Ishikawa (cell line): Measurements from ENCODE around the gene PTPN11.

Source experiments
- CEBPB ChIP-seq: IDR thresholded peaks from 2 replicates; pipeline ENCODE4 v1.6.1; 2012
- CREB1 ChIP-seq: IDR thresholded peaks from 2 replicates; pipeline ENCODE4 v1.6.1; 2012; ENCODE audit warnings: low read depth
- EGR1 ChIP-seq: IDR thresholded peaks from 2 replicates; pipeline ENCODE4 v1.6.1; 2012
- EP300 ChIP-seq: IDR thresholded peaks from 2 replicates; pipeline ENCODE4 v1.6.1; 2012; ENCODE audit warnings: borderline replicate concordance
- FOXM1 ChIP-seq: IDR thresholded peaks from 2 replicates; pipeline ENCODE4 v1.6.1; 2012; ENCODE audit warnings: low read depth, borderline replicate concordance
- MAX ChIP-seq: IDR thresholded peaks from 2 replicates; pipeline ENCODE4 v1.6.1; 2012
- NFIC ChIP-seq: IDR thresholded peaks from 2 replicates; pipeline ENCODE4 v1.6.1; 2012
- RAD21 ChIP-seq: IDR thresholded peaks from 2 replicates; pipeline ENCODE4 v1.6.1; 2012; ENCODE audit warnings: low read depth
- REST ChIP-seq: IDR thresholded peaks from 2 replicates; pipeline ENCODE4 v1.6.1; 2012; ENCODE audit warnings: low read depth, mild to moderate bottlenecking
- TAF1 ChIP-seq: IDR thresholded peaks from 2 replicates; pipeline ENCODE4 v1.6.1; 2012; ENCODE audit warnings: low read depth, mild to moderate bottlenecking
- TCF12 ChIP-seq: IDR thresholded peaks from 2 replicates; pipeline ENCODE4 v1.6.1; 2012; ENCODE audit warnings: low read depth
- TEAD4 ChIP-seq: IDR thresholded peaks from 2 replicates; pipeline ENCODE4 v1.6.1; 2012
- USF1 ChIP-seq: IDR thresholded peaks from 2 replicates; pipeline ENCODE4 v1.6.1; 2012
- YY1 ChIP-seq: IDR thresholded peaks from 2 replicates; pipeline ENCODE4 v1.6.1; 2012; ENCODE audit warnings: low read depth
- ZBTB7A ChIP-seq: IDR thresholded peaks from 2 replicates; pipeline ENCODE4 v1.6.1; 2012; ENCODE audit warnings: low read depth

The PTPN11 gene

GRCh38 chr12:112418273-112418607, 507 bp upstream of the PTPN11 start:
- TF ChIP-seq CEBPB (no peak), TCF12 (no peak)

GRCh38 chr12:112419297-112420133, 768 bp downstream of the PTPN11 start:
- TF ChIP-seq TEAD4, result peak; percentile 87
- TF ChIP-seq MAX, result peak; percentile 60; the same call in 1 of the 2 replicates
- TF ChIP-seq CEBPB, result peak; percentile 82
- peak; percentile 65 for TF ChIP-seq USF1
- TF ChIP-seq ZBTB7A, result no peak
- no peak for TF ChIP-seq REST
- no peak for TF ChIP-seq YY1
- no peak for TF ChIP-seq EGR1
- no peak for TF ChIP-seq TCF12

- TF ChIP-seq CEBPB (no peak), MAX (no peak)
Measured at GRCh38 chr12:112420740-112421139, 2.0 kb downstream of the PTPN11 start.

- no peak for TF ChIP-seq YY1
- TF ChIP-seq CEBPB, result no peak
- TF ChIP-seq USF1, result no peak
- TF ChIP-seq TCF12, result no peak
- TF ChIP-seq NFIC, result no peak
- TF ChIP-seq TEAD4, result no peak
- no peak for TF ChIP-seq MAX
- no peak for TF ChIP-seq RAD21
- no peak for TF ChIP-seq EP300
- TF ChIP-seq REST, result no peak
- no peak for TF ChIP-seq FOXM1
- no peak for TF ChIP-seq ZBTB7A
- no peak for TF ChIP-seq TAF1
- TF ChIP-seq EGR1, result no peak
- TF ChIP-seq CREB1, result no peak
Measured at GRCh38 chr12:112421363-112421762, 2.6 kb downstream of the PTPN11 start.

- no peak for TF ChIP-seq EGR1
- TF ChIP-seq NFIC, result no peak
- no peak for TF ChIP-seq FOXM1
- TF ChIP-seq ZBTB7A, result no peak
- TF ChIP-seq YY1, result no peak
- no peak for TF ChIP-seq REST
- no peak for TF ChIP-seq MAX
- no peak for TF ChIP-seq TAF1
- no peak for TF ChIP-seq CEBPB
- TF ChIP-seq TEAD4, result no peak
Measured at GRCh38 chr12:112422531-112422930, 3.8 kb downstream of the PTPN11 start.
